ENCODE results near the gene NHS. TPM values are rescaled to one million over a fixed set of nuclear protein-coding genes. Genes with fewer than 3 reads are reported as not detected.

The NHS gene
- total and polyA plus RNA-seq, 2 of the 4 experiments (the other 2 are of a cell fraction) = 0.36 to 0.90 TPM

DNA sequence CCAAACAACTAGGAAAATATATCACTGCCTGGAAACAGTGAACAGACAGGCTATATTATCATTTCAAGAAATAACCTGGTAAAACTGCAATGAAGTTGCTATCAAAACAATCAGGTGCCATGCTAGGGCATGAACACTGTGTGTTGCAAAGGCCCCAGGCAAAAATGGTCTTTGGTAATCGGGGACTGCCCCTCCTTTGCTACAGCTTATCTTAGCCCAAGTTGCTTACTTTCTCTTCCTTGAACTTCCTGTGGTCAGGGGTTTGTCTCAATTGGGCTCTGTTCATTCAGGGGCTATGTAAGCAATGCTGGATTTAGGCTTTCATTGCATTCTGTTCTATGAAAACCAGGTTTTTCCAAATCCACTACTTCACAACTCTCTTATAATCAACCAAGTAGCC is 392.7 kb downstream of the NHS start:
- Histone ChIP-seq H2AFZ (replicated peaks; ENCODE audit: low read length, poor library complexity) (no peak overlapping the region), H2BK5ac (ENCODE audit: low read depth, low read length, poor library complexity, severe bottlenecking) (no peak overlapping the region), H4K20me1 (ENCODE audit: insufficient read depth, low read length) (no peaks in the 10 kb centered on the region), H3K36me3 (ENCODE audit: control insufficient read depth, insufficient read depth, low read length) (no peaks in the 10 kb centered on the region), H4K8ac (ENCODE audit: low read depth in 2 of 2, low read length in 2 of 2) (no peak overlapping the region), H3K4me3 (ENCODE audit: insufficient read depth, low read depth, low read length) (no peak overlapping the region), H3K79me1 (ENCODE audit: low read depth in 1 of 2, low read length in 2 of 2) (no peaks in the 10 kb centered on the region), H3K14ac (replicated peaks; ENCODE audit: low read depth, low read length) (no peak overlapping the region), H3K9me1 (ENCODE audit: insufficient read depth, low read length) (no peaks in the 10 kb centered on the region), H3K4me2 (ENCODE audit: low read depth, low read length) (no peak overlapping the region), H3K18ac (ENCODE audit: low read depth, low read length) (no peak overlapping the region), H4K91ac (ENCODE audit: insufficient read depth, low read depth, low read length) (no peak overlapping the region), H3K27me3 (ENCODE audit: control insufficient read depth, insufficient read depth, low read length) (peaks cover 9% of the 10 kb centered on the region), H2BK20ac (ENCODE audit: low read depth, low read length) (no peak overlapping the region), H3K4ac (ENCODE audit: low read depth, low read length) (no peak overlapping the region), H3K23ac (ENCODE audit: low read depth, low read length) (no peak overlapping the region), H2AK9ac (replicated peaks; ENCODE audit: low read depth, low read length, poor library complexity) (no peak overlapping the region), H3K4me1 (ENCODE audit: control insufficient read depth, insufficient read depth, low read length) (no peaks in the 10 kb centered on the region), H2BK120ac (ENCODE audit: low read depth, low read length) (no peak overlapping the region), H2BK15ac (ENCODE audit: low read depth, low read length) (no peak overlapping the region), H3K9me3 (ENCODE audit: control insufficient read depth, insufficient read depth, low read length) (no peaks in the 10 kb centered on the region), H3K27ac (ENCODE audit: insufficient read depth, low read length) (no peak overlapping the region), H2AK5ac (ENCODE audit: low read depth, low read length) (no peak overlapping the region), H4K5ac (ENCODE audit: low read depth, low read length) (no peak overlapping the region), H3K56ac (ENCODE audit: extremely low read depth, insufficient read depth, low read length) (no peak overlapping the region), H3K9ac (ENCODE audit: low read depth, low read length) (no peak overlapping the region)
- ATAC-seq (ENCODE audit: low read depth) (no peak), DNase-seq (no peak)
- no peak for TF ChIP-seq MAZ (IDR thresholded peaks at IDR 0.05; ENCODE audit: borderline replicate concordance, low read depth, low read length)
- no peak for TF ChIP-seq BHLHE40 (IDR thresholded peaks at IDR 0.05; ENCODE audit: low read depth, low read length)
- TF ChIP-seq, protein P1, sequence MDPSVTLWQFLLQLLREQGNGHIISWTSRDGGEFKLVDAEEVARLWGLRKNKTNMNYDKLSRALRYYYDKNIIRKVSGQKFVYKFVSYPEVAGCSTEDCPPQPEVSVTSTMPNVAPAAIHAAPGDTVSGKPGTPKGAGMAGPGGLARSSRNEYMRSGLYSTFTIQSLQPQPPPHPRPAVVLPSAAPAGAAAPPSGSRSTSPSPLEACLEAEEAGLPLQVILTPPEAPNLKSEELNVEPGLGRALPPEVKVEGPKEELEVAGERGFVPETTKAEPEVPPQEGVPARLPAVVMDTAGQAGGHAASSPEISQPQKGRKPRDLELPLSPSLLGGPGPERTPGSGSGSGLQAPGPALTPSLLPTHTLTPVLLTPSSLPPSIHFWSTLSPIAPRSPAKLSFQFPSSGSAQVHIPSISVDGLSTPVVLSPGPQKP (IDR thresholded peaks at IDR 0.05; ENCODE audit: borderline replicate concordance, low read depth, low read length) = no peak
- no peak for TF ChIP-seq SMC3 (IDR thresholded peaks at IDR 0.05; ENCODE audit: low read depth, low read length)
- no peak for TF ChIP-seq MXI1 (IDR thresholded peaks at IDR 0.05; ENCODE audit: borderline replicate concordance, low read depth, low read length)
- no peak for TF ChIP-seq NFE2L2 (IDR thresholded peaks at IDR 0.05; ENCODE audit: low read depth, low read length)
- no peak for TF ChIP-seq RCOR1 (IDR thresholded peaks at IDR 0.05; ENCODE audit: insufficient replicate concordance, low read length)
- TF ChIP-seq RAD21 (IDR thresholded peaks at IDR 0.05; ENCODE audit: low read length) = no peak
- TF ChIP-seq CHD1 (IDR thresholded peaks at IDR 0.05; ENCODE audit: low read depth, low read length) = no peak
- TF ChIP-seq POLR2A (IDR thresholded peaks at IDR 0.05; ENCODE audit: low read depth, low read length) = no peak
- TF ChIP-seq, protein P2, sequence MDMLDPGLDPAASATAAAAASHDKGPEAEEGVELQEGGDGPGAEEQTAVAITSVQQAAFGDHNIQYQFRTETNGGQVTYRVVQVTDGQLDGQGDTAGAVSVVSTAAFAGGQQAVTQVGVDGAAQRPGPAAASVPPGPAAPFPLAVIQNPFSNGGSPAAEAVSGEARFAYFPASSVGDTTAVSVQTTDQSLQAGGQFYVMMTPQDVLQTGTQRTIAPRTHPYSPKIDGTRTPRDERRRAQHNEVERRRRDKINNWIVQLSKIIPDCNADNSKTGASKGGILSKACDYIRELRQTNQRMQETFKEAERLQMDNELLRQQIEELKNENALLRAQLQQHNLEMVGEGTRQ (IDR thresholded peaks at IDR 0.05; ENCODE audit: low read depth, low read length) = no peak
- no peak for TF ChIP-seq CEBPB (IDR thresholded peaks at IDR 0.05; ENCODE audit: low read depth, low read length)
- no peak for TF ChIP-seq RFX5 (IDR thresholded peaks at IDR 0.05; ENCODE audit: low read depth, low read length)
- WGBS, 2 experiments (ENCODE audit: extremely low coverage in 2 of 2, insufficient read length in 1 of 2) = no CpG with 5 or more reads among the region's 1 CpG
- ChIA-PET POLR2A (ENCODE audit: unreplicated experiment) (no interaction called here), CTCF (no interaction called here)
- dilution Hi-C loops (cut with HindIII; ENCODE audit: low sequenced_read_pairs, unreplicated experiment) = no loop called here
- no TSS peak for BruUV-seq (replicated peaks)
- intact Hi-C loops (cut with micrococcal nuclease) = no loop called here
- in situ Hi-C loops (cut with MboI; ENCODE audit: low sequenced_read_pairs) = loop anchor here (25.0 kb wide), 1 partner anchor 595 kb away; the partner anchor contains the start of gene SCML2
